Femur (tissue), 1 donor: ENCODE data around the gene TUBGCP3.
"Not testable (repeated sequence)": the region's sequence is repeated elsewhere in the genome, so short reads cannot be mapped to it uniquely, and the experiment has no call there.

ENCODE experiments used
- DNase-seq: peaks from one replicate; pipeline ENCODE4 v3.0.0-alpha.2; 2017

TUBGCP3 gene, protein sequence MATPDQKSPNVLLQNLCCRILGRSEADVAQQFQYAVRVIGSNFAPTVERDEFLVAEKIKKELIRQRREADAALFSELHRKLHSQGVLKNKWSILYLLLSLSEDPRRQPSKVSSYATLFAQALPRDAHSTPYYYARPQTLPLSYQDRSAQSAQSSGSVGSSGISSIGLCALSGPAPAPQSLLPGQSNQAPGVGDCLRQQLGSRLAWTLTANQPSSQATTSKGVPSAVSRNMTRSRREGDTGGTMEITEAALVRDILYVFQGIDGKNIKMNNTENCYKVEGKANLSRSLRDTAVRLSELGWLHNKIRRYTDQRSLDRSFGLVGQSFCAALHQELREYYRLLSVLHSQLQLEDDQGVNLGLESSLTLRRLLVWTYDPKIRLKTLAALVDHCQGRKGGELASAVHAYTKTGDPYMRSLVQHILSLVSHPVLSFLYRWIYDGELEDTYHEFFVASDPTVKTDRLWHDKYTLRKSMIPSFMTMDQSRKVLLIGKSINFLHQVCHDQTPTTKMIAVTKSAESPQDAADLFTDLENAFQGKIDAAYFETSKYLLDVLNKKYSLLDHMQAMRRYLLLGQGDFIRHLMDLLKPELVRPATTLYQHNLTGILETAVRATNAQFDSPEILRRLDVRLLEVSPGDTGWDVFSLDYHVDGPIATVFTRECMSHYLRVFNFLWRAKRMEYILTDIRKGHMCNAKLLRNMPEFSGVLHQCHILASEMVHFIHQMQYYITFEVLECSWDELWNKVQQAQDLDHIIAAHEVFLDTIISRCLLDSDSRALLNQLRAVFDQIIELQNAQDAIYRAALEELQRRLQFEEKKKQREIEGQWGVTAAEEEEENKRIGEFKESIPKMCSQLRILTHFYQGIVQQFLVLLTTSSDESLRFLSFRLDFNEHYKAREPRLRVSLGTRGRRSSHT

GRCh38 chr13:112587764-112588489 lies at the start of gene TUBGCP3:
TUBGCP3 (minus strand) TSS chr13:112588153; CDS start chr13:112587980, 173 bp downstream.
- DNase-seq: peak; percentile 89

DNA sequence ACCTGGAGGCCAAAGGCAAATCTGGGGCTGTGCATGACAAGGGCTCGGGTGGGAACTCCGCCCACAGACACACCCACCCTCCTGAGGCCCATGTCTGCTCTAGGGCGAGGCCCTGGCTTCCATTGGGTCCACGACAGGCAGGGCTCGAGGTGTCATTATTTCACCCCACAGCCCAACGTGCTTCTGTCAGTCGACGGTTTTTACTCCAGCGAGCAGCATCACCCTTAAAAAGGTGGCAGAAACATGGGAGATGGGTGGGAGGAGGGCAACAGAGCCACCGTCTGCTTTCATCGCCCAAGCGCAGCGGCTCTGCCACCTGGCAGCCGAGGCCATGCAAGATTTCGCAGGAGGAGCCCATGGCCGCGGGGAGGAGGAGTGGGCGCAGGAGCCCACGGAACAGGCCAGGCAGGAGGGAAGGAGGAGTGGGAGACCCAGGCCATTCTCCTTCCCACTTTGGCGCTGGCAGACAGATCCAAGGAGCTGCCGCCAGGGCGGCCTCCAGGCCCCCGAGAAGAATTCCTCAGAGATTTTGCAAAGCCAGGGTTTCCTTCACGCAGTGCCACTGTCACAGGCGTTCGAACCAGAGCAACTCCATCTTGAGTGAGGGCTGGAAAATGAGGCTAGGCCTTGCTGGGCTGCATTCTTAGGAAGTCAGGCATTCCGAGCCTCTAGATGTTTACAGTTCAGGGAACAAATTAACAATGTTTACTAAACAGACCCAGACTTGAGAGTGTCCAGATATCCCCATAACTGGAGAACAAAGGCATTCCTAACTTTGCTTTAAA lies 49.3 kb upstream of the TUBGCP3 start:
- DNase-seq: no peak

GRCh38 chr13:112636401-112636975 lies 48.5 kb upstream of the TUBGCP3 start:
- no peak for DNase-seq

- DNase-seq: no peak
These were observed 47.4 kb upstream of the TUBGCP3 start for GRCh38 chr13:112635323-112635722.

- no peak for DNase-seq
These were observed 46.1 kb upstream of the TUBGCP3 start for GRCh38 chr13:112634102-112634501.

DNA sequence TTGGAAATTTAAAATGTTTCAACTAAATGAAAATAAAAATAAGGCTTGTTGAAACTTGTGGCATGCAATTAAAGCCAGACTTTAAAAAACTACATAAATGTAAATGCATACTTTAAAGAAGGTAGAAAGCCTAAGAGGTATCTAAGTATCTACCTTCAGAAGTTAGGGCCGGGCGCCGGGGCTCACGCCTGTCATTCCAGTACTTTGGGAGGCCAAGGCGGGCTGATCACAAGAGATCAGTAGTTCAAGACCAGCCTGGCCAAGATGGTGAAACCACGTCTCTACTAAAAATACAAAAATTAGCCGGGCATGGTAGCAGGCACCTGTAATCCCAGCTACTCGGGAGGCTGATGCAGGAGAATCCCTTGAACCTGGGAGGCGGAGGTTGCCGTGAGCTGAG lies 42.3 kb upstream of the TUBGCP3 start:
- not testable (repeated sequence) for DNase-seq

DNA sequence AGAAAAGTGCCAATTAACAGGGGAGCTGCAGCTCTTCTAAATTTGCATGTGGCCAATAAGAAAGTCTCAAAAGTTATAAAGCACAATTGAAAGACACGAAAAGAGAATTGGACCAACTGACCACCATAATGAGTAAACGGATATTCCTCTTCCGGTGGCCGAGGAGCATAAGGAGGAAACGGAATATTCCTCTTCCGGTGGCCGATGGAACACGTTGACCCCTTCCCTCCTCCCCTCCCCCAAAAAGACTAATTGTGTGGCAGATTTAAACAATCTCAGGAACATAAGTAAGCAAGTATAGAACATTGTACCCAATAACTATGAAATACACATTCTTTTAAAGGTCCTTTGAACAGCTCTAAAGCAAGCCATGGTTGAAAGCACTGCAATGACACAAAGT lies 41.2 kb upstream of the TUBGCP3 start:
- no peak for DNase-seq

- DNase-seq: not testable (repeated sequence)
These were observed 39.7 kb upstream of the TUBGCP3 start for GRCh38 chr13:112627613-112628012.

DNA sequence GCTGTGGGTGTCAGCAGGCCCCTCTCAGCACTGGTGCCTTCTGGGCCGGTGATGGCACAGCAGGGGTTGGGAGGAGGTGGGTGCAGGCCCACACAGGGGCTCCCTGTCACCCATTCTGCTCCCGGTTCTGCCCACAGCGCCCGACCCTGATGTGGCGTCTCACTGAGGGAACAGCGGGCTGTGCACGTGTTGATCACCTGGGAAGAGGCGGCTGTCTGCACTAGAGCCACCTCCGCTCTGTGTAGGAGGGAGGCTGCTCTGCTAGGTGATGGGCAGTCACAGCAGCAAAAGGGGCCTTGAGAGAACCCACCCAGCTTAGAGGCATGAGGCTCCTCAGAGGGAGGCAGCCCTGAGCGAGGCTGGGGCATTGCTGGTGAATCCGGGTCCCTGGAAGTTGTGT lies 39.2 kb upstream of the TUBGCP3 start:
- DNase-seq: no peak

GRCh38 chr13:112626761-112627160 lies 38.8 kb upstream of the TUBGCP3 start:
- no peak for DNase-seq

DNA sequence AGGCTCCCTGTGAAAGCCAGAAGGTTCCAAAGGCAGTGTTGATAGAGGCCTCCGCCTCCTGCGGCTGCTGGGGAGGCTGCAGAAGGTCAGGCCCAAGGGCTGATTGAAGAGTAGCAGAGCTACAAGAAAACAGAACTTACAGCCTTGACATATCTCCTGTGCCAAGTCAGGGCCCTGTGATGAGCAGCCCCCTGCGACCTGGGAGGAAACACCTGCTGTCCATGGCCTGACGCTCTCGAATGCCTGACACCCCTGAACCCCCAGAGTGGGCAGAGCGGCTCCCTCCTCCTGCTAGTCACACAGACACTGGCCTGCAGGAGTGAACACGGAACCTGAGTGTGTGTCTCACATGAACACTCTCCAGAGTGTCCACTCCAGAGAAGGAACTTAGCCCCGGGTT lies 38.2 kb upstream of the TUBGCP3 start:
- DNase-seq: no peak

- DNase-seq: no peak
These were observed 37.7 kb upstream of the TUBGCP3 start for GRCh38 chr13:112625698-112626097.

- no peak for DNase-seq
These were observed 36.9 kb upstream of the TUBGCP3 start for GRCh38 chr13:112624602-112625430.

GRCh38 chr13:112624040-112624439 lies 36.1 kb upstream of the TUBGCP3 start:
- no peak for DNase-seq

DNA sequence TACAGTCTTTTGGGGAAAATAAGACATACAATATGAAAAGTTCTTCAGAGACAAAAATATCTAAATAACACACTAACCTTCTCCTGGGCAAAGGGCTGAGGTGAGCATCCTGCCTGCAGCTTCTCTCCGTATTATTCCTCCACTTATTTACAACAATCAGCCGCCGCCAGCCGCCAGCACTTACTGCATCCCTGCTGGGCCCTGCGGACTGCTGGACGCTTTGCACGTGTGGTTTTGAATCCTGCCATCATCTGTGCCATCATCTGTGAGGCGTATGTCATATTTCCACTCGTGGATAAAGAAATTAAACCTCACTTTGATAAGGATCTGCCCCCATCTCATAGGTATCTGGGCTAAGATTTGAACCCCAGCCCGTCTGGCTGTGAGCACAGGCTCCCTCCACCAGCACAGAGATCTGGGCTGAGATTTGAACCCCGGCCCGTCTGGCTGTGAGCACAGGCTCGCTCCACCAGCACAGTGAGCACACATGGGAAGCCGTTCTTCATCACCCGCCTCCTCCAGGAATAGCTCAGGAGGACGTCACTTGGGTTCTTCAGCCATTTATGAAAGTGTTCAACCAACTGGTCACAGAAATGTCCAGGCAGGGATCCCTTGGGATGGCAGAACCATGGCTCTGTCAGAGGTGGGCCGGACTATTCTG lies 35.2 kb upstream of the TUBGCP3 start:
- no peak for DNase-seq

GRCh38 chr13:112622375-112622774 lies 34.4 kb upstream of the TUBGCP3 start:
- no peak for DNase-seq

DNA sequence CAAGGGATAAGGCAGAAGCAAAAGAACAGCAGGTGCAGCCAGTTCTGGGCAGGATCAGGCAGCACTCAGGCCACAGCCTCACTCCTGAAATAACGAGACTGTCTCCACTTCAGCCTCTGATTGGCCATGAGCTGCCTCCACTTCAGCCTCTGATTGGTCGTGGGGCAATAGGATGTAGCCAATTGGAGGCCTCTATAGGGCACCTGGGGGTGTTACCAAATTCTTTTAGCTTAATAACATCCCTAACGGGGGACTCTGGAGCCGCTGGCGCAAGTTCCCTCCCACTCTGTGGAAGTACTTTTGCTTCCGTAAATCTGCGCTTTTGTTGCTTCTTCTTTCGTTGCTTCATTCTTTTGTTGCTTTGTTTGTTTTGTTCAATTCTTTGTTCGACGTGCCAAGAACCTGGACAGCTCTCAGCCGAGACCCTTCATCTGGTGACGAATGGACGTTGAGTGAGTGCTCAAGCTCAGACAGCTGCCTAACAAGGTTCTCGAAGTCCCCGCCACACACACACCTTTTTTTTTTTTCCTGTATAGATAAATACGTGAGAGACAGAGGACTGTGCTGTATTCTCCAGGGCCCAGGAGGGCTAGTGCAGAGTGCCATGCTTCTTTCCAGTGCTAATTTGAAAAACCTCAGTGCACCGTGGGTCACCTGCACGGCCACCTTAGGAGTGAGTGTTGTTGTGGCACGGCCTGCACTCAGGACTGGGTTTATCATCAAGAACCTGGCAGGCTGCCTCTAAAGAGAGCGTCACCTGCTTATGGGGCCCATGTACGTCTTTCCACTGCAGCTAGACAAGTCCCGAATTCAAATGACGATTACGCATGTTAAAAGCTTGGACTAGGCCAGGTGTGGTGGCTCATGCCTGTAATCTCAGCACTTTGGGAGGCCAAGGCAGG lies 32.0 kb upstream of the TUBGCP3 start:
- no peak for DNase-seq

GRCh38 chr13:112618501-112618900 lies 30.5 kb upstream of the TUBGCP3 start:
- DNase-seq: no peak

DNA sequence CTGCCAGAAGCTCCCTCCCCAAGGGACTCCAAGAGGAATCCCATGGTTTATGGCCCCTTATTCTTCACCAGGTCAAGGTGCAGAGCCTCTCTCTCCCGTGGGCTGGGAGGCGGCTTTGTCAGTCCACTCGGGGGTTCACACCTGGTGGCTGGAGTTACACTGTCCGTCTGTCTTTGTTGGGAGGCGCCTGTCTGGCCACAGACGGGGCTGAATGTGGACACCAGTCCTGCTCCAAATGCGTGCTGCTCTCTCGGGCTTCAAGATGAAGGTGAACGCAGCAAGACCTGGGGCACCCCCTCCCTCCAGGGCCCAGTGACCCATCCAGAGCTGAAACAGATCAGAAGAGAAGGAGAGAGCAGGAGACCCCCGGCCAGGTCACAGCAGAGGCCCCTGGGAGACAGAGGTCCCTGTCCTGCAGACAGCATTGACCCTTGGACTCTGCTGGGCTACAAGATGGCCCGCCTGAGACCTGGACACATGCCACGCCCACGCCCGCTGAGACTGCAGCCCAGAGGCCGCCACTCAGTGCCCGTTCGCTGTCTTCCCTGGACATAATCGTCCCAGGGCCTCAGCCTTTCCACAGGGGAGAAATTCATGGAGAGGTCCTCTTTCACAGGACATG lies 29.9 kb upstream of the TUBGCP3 start:
- no peak for DNase-seq
